ENCODE measurements around the gene CBX6.
"Not testable (repeated sequence)": the region's sequence is repeated elsewhere in the genome, so short reads cannot be mapped to it uniquely, and the experiment has no call there.

Gene CBX6

GRCh38 chr22:38861170-38861876 lies 10.7 kb downstream of the CBX6 start:
- DNase-seq (ENCODE audit: low read depth): no peak

GRCh38 chr22:38860283-38861169 lies 11.5 kb downstream of the CBX6 start:
- no peak for DNase-seq (ENCODE audit: low read depth)

- DNase-seq (ENCODE audit: low read depth): no peak
Observed at GRCh38 chr22:38859581-38860282, 12.3 kb downstream of the CBX6 start.

- no peak for DNase-seq (ENCODE audit: low read depth)
Observed at GRCh38 chr22:38858492-38858891, 13.5 kb downstream of the CBX6 start.

- DNase-seq (ENCODE audit: low read depth): not testable (repeated sequence)
Observed at GRCh38 chr22:38854476-38854875, 17.5 kb downstream of the CBX6 start.

- not testable (repeated sequence) for DNase-seq (ENCODE audit: low read depth)
Observed at GRCh38 chr22:38853883-38854282, 18.1 kb downstream of the CBX6 start.

- no peak for DNase-seq (ENCODE audit: low read depth)
Observed at GRCh38 chr22:38853196-38853651, 18.8 kb downstream of the CBX6 start.

GRCh38 chr22:38852522-38852921 lies 19.5 kb downstream of the CBX6 start:
- DNase-seq (ENCODE audit: low read depth): no peak

- DNase-seq (ENCODE audit: low read depth): no peak
Observed at GRCh38 chr22:38850941-38851849, 20.8 kb downstream of the CBX6 start.

GRCh38 chr22:38850399-38850798 lies 21.6 kb downstream of the CBX6 start:
- DNase-seq (ENCODE audit: low read depth): no peak

GRCh38 chr22:38849811-38850210 lies 22.2 kb downstream of the CBX6 start:
- DNase-seq (ENCODE audit: low read depth): no peak

- no peak for DNase-seq (ENCODE audit: low read depth)
Observed at GRCh38 chr22:38846412-38846811, 25.6 kb downstream of the CBX6 start.

GRCh38 chr22:38845004-38845740 lies 26.8 kb downstream of the CBX6 start:
- DNase-seq (ENCODE audit: low read depth): no peak

- DNase-seq (ENCODE audit: low read depth): no peak
Observed at GRCh38 chr22:38844315-38845003, 27.6 kb downstream of the CBX6 start.

GRCh38 chr22:38843657-38844314 lies 28.2 kb downstream of the CBX6 start, which contains the start of gene NPTXR:
Gene NPTXR, minus strand, starts transcription at chr22:38844028.
- peak; percentile 18 for DNase-seq (ENCODE audit: low read depth)

GRCh38 chr22:38843201-38843656 lies 28.8 kb downstream of the CBX6 start:
- DNase-seq (ENCODE audit: low read depth): peak; percentile 23

GRCh38 chr22:38842512-38843200 lies 29.4 kb downstream of the CBX6 start:
- no peak for DNase-seq (ENCODE audit: low read depth)

- DNase-seq (ENCODE audit: low read depth): no peak
Observed at GRCh38 chr22:38841635-38842034, 30.4 kb downstream of the CBX6 start.

GRCh38 chr22:38841211-38841610 lies 30.8 kb downstream of the CBX6 start:
- no peak for DNase-seq (ENCODE audit: low read depth)

Measured in T follicular helper cell (primary cell).